HepG2 (cell line): Measurements from ENCODE around the gene HUNK. TPM values are rescaled to one million over a fixed set of nuclear protein-coding genes. Genes with fewer than 3 reads are reported as not detected.

Experiments
- ZNF276 ChIP-seq: sonication (generic); formaldehyde crosslinking; IDR thresholded peaks from 2 replicates; pipeline ENCODE4 v1.4.0; 2020; ENCODE audit warnings: mild to moderate bottlenecking, low read depth, missing genetic modification reagents
- polyA plus RNA-seq, 8 experiments: library from polyadenylated mRNA; depleted of rRNA in 3 of 8; stranded (reverse) in 7 of 8; unstranded in 1 of 8; fragments of >200 nt; fragmentation: Illumina TruSeq in 4 of 8; extraction: Trizol in 4 of 8; gene quantifications; 2 replicates each; pipeline versions ENCODE4 v1.2.1 to v1.2.3, GENCODE V29; 2011 to 2016; ENCODE audit warnings: low read depth in 4 of 8, missing spikeins in 1 of 8, mixed read lengths in 1 of 8; ENCODE audit not compliant: insufficient read depth in 1 of 8
- total RNA-seq, 5 experiments: library from RNA; depleted of rRNA; stranded (reverse); fragments of >200 nt; fragmentation: Illumina TruSeq; extraction: Trizol; gene quantifications; 2 replicates each; pipeline ENCODE4 v1.2.3, GENCODE V29; 2016; ENCODE audit warnings: low read depth in 1 of 5
- TF ChIP-seq, protein P1 (sequence below), 2 experiments: fragments of 450-650 bp in 1 of 2; sonication (generic) in 1 of 2; formaldehyde crosslinking in 1 of 2; IDR thresholded peaks; 2 replicates each; pipeline versions ENCODE4 v1.6.1 to v1.8.0; 2016 to 2022; ENCODE audit warnings: antibody characterized with exemption in 1 of 2, mild to moderate bottlenecking in 1 of 2, missing genetic modification reagents in 1 of 2

The HUNK gene
- total and polyA plus RNA-seq, 2 of the 13 experiments (the other 11 are each of a cell fraction or from before 2014, with no cell fraction given): 1.8 to 1.9 TPM

DNA sequence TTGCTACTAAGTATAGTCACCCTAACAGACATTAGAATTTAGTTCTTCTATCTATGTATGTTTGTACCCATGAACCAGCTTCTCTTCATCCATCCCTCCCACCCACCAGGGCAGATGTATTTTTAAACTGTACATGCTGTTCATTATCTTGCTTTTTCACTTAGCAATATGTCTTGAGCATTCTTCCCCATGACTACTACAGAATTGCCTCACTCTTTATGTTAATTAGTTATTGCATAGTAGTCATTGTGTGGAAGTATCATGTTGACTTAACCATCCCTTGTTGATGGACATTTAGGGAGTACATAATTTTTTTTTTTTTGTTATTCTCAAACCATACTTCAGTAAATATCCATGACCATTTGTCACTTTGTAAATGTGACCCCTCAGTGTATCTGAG is 9.9 kb downstream of the HUNK start (continued):
- TF ChIP-seq, protein P1, sequence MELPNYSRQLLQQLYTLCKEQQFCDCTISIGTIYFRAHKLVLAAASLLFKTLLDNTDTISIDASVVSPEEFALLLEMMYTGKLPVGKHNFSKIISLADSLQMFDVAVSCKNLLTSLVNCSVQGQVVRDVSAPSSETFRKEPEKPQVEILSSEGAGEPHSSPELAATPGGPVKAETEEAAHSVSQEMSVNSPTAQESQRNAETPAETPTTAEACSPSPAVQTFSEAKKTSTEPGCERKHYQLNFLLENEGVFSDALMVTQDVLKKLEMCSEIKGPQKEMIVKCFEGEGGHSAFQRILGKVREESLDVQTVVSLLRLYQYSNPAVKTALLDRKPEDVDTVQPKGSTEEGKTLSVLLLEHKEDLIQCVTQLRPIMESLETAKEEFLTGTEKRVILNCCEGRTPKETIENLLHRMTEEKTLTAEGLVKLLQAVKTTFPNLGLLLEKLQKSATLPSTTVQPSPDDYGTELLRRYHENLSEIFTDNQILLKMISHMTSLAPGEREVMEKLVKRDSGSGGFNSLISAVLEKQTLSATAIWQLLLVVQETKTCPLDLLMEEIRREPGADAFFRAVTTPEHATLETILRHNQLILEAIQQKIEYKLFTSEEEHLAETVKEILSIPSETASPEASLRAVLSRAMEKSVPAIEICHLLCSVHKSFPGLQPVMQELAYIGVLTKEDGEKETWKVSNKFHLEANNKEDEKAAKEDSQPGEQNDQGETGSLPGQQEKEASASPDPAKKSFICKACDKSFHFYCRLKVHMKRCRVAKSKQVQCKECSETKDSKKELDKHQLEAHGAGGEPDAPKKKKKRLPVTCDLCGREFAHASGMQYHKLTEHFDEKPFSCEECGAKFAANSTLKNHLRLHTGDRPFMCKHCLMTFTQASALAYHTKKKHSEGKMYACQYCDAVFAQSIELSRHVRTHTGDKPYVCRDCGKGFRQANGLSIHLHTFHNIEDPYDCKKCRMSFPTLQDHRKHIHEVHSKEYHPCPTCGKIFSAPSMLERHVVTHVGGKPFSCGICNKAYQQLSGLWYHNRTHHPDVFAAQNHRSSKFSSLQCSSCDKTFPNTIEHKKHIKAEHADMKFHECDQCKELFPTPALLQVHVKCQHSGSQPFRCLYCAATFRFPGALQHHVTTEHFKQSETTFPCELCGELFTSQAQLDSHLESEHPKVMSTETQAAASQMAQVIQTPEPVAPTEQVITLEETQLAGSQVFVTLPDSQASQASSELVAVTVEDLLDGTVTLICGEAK (IDR thresholded peaks at IDR 0.05): no peak
- TF ChIP-seq, protein P1 (CRISPR knock-in tag; IDR thresholded peaks at IDR 0.05): no peak
- no peak for TF ChIP-seq ZNF276 (CRISPR knock-in tag)
